OCI-LY1 (cell line): ENCODE measurements around the gene P4HA1.
"Not testable (repeated sequence)": the region's sequence is repeated elsewhere in the genome, so short reads cannot be mapped to it uniquely, and the experiment has no call there.

ENCODE experiments used
- EZH2 ChIP-seq: fragments of 200-600 bp; sonication (generic), shearing (Covaris generic); IDR thresholded peaks from 2 replicates; pipeline ENCODE4 v1.8.0; 2017; ENCODE audit warnings: borderline replicate concordance, mixed run types, mild to moderate bottlenecking, antibody characterized with exemption, low read length, moderate library complexity, mixed read lengths
- TF ChIP-seq, protein P1 (sequence below): fragments of 200-600 bp; sonication (generic), shearing (Covaris generic); IDR thresholded peaks from 2 replicates; pipeline ENCODE4 v1.5.1; 2017; ENCODE audit warnings: mild to moderate bottlenecking, antibody characterized with exemption, low read length, moderate library complexity, mixed read lengths

DNA sequence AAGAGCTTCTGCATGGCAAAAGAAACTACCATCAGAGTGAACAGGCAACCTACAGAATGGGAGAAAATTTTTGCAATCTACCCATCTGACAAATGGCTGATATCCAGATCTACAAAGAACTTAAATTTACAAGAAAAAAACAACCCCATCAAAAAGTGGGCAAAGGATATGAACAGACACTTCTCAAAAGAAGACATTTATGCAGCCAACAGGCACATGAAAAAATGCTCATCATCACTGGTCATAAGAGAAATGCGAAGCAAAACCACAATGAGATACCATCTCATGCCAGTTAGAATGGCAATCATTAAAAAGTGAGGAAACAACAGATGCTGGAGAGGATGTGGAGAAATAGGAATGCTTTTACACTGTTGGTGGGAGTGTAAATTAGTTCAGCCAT lies 70.0 kb downstream of the P4HA1 start:
- TF ChIP-seq, protein P1, sequence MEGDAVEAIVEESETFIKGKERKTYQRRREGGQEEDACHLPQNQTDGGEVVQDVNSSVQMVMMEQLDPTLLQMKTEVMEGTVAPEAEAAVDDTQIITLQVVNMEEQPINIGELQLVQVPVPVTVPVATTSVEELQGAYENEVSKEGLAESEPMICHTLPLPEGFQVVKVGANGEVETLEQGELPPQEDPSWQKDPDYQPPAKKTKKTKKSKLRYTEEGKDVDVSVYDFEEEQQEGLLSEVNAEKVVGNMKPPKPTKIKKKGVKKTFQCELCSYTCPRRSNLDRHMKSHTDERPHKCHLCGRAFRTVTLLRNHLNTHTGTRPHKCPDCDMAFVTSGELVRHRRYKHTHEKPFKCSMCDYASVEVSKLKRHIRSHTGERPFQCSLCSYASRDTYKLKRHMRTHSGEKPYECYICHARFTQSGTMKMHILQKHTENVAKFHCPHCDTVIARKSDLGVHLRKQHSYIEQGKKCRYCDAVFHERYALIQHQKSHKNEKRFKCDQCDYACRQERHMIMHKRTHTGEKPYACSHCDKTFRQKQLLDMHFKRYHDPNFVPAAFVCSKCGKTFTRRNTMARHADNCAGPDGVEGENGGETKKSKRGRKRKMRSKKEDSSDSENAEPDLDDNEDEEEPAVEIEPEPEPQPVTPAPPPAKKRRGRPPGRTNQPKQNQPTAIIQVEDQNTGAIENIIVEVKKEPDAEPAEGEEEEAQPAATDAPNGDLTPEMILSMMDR = not testable (repeated sequence)
- not testable (repeated sequence) for TF ChIP-seq EZH2
